HG03280 (cell line): ENCODE data around the gene R3HDM4.
"Not testable (repeated sequence)": the region's sequence is repeated elsewhere in the genome, so short reads cannot be mapped to it uniquely, and the experiment has no call there.

Source experiments
- ATAC-seq: cut with Tn5 transposase; IDR thresholded peaks from one replicate; pipeline ENCODE4 v1.9.1; 2021; ENCODE audit warnings: mild to moderate bottlenecking, moderate library complexity; ENCODE audit not compliant: unreplicated experiment

Gene R3HDM4

GRCh38 chr19:896434-896833, 16.6 kb downstream of the R3HDM4 start:
- no peak for ATAC-seq

GRCh38 chr19:892894-893689, 19.9 kb downstream of the R3HDM4 start, which contains the start of the genes MED16 and RNU6-9:
TSS of gene MED16 (minus strand) at chr19:893187. CDS start at chr19:891131, 2,056 bp downstream.
TSS of gene RNU6-9 (plus strand) at chr19:893484.
- ATAC-seq, result peak; percentile 89

GRCh38 chr19:892243-892893, 20.7 kb downstream of the R3HDM4 start:
- ATAC-seq, result no peak

GRCh38 chr19:891421-892200, 21.4 kb downstream of the R3HDM4 start:
- not testable (repeated sequence) for ATAC-seq

GRCh38 chr19:890831-891230, 22.2 kb downstream of the R3HDM4 start:
- ATAC-seq, result no peak

- no peak for ATAC-seq
Observed at GRCh38 chr19:889662-890295, 23.2 kb downstream of the R3HDM4 start.

GRCh38 chr19:888581-889385, 24.2 kb downstream of the R3HDM4 start:
- ATAC-seq, result no peak

GRCh38 chr19:887599-887998, 25.4 kb downstream of the R3HDM4 start:
- ATAC-seq, result no peak

- no peak for ATAC-seq
Observed at GRCh38 chr19:887072-887471, 25.9 kb downstream of the R3HDM4 start.

GRCh38 chr19:885536-886224, 27.3 kb downstream of the R3HDM4 start:
- no peak for ATAC-seq

- ATAC-seq, result no peak
Observed at GRCh38 chr19:884420-885211, 28.4 kb downstream of the R3HDM4 start.

- no peak for ATAC-seq
Observed at GRCh38 chr19:883661-884211, 29.3 kb downstream of the R3HDM4 start.

GRCh38 chr19:882871-883497, 30.0 kb downstream of the R3HDM4 start:
- ATAC-seq, result no peak

GRCh38 chr19:881385-882071, 31.5 kb downstream of the R3HDM4 start:
- ATAC-seq, result no peak

- ATAC-seq, result no peak
Observed at GRCh38 chr19:879711-880438, 33.1 kb downstream of the R3HDM4 start.

- ATAC-seq, result not testable (repeated sequence)
Observed at GRCh38 chr19:878751-879561, 34.1 kb downstream of the R3HDM4 start.
